CD14-positive monocyte (primary cell): ENCODE data around the gene MED27. TPM values are rescaled to one million over a fixed set of nuclear protein-coding genes. Genes with fewer than 3 reads are reported as not detected.

Experiments used
- DNase-seq, 3 donors: peaks; one replicate each; pipeline ENCODE4 v3.0.0-alpha.2; 2011 to 2022
- H2AFZ ChIP-seq: 2 replicates; pipeline ENCODE4 v1.6.0; 2012; ENCODE audit warnings: mild to moderate bottlenecking, low read depth, low read length, inconsistent platforms; ENCODE audit not compliant: insufficient read depth, poor library complexity, severe bottlenecking
- H3K27ac ChIP-seq, 2 donors: 1 replicate in 1 of 2; 2 replicates in 1 of 2; pipeline ENCODE4 v1.5.1; 2012 to 2013; ENCODE audit warnings: low read length in 2 of 2, control low read depth in 1 of 2, inconsistent platforms in 1 of 2, low read depth in 1 of 2, mild to moderate bottlenecking in 1 of 2
- H3K27me3 ChIP-seq, 2 donors: one replicate each; pipeline versions ENCODE4 v1.6.0 to v1.6.1; 2011 to 2013; ENCODE audit warnings: low read length in 2 of 2; ENCODE audit not compliant: control insufficient read depth in 2 of 2, insufficient read depth in 2 of 2
- H3K36me3 ChIP-seq, 2 donors: replicated peaks in 1 of 2; 1 replicate in 1 of 2; 2 replicates in 1 of 2; pipeline versions ENCODE4 v1.5.1 to v1.6.1; 2012 to 2013; ENCODE audit warnings: low read length in 2 of 2, control low read depth in 1 of 2, inconsistent platforms in 1 of 2, mild to moderate bottlenecking in 1 of 2; ENCODE audit not compliant: insufficient read depth in 2 of 2, control insufficient read depth in 1 of 2
- H3K4me1 ChIP-seq, 2 donors: 1 replicate in 1 of 2; 2 replicates in 1 of 2; pipeline versions ENCODE4 v1.5.1 to v1.6.1; 2012 to 2013; ENCODE audit warnings: low read length in 2 of 2, control low read depth in 1 of 2, inconsistent platforms in 1 of 2, mild to moderate bottlenecking in 1 of 2, moderate library complexity in 1 of 2; ENCODE audit not compliant: insufficient read depth in 2 of 2, control insufficient read depth in 1 of 2
- H3K4me2 ChIP-seq: replicated peaks from 2 replicates; pipeline ENCODE3; 2012; ENCODE audit warnings: low read length, moderate library complexity, mild to moderate bottlenecking; ENCODE audit not compliant: poor library complexity, severe bottlenecking; ENCODE audit errors: extremely low read depth
- H3K4me3 ChIP-seq, 3 experiments: fragments of 200-600 bp in 1 of 3; sonication (generic) in 1 of 3; replicated peaks in 1 of 3; 1 replicate in 2 of 3; 2 replicates in 1 of 3; pipeline ENCODE4 v1.5.1; 2011 to 2013; ENCODE audit warnings: low read length in 3 of 3, mild to moderate bottlenecking in 3 of 3, control low read depth in 2 of 3, low read depth in 2 of 3, inconsistent platforms in 1 of 3, moderate library complexity in 1 of 3
- H3K79me2 ChIP-seq: 2 replicates; pipeline ENCODE4 v1.6.0; 2012; ENCODE audit warnings: mild to moderate bottlenecking, control low read depth, inconsistent platforms, low read length, moderate library complexity; ENCODE audit not compliant: insufficient read depth
- H3K9ac ChIP-seq: 2 replicates; pipeline ENCODE4 v1.6.0; 2017; ENCODE audit warnings: low read length, mild to moderate bottlenecking; ENCODE audit not compliant: insufficient read depth, poor library complexity, severe bottlenecking
- H3K9me3 ChIP-seq, 2 donors: replicated peaks in 1 of 2; 1 replicate in 1 of 2; 2 replicates in 1 of 2; pipeline versions ENCODE4 v1.5.1 to v1.6.1; 2012 to 2013; ENCODE audit warnings: low read length in 2 of 2, control low read depth in 1 of 2; ENCODE audit not compliant: control insufficient read depth in 1 of 2, insufficient read depth in 1 of 2
- H4K20me1 ChIP-seq: 2 replicates; pipeline ENCODE4 v1.6.0; 2012; ENCODE audit warnings: mild to moderate bottlenecking, low read length, control low read depth, moderate library complexity; ENCODE audit not compliant: insufficient read depth
- H3K27ac Mint-ChIP-seq, 7 donors: one replicate each; pipeline ENCODE4 v1.8.0; 2020; ENCODE audit warnings: mild to moderate bottlenecking in 7 of 7, mixed read lengths in 7 of 7, moderate library complexity in 6 of 7, inconsistent platforms in 2 of 7
- H3K27me3 Mint-ChIP-seq, 3 donors: one replicate each; pipeline ENCODE4 v1.8.0; 2021 to 2022; ENCODE audit warnings: low read depth in 3 of 3, mild to moderate bottlenecking in 3 of 3, mixed read lengths in 3 of 3, moderate library complexity in 3 of 3, inconsistent platforms in 1 of 3
- H3K36me3 Mint-ChIP-seq, 2 donors: one replicate each; pipeline ENCODE4 v1.8.0; 2020; ENCODE audit warnings: mixed read lengths in 2 of 2, inconsistent platforms in 1 of 2, mild to moderate bottlenecking in 1 of 2
- H3K4me1 Mint-ChIP-seq: one replicate; pipeline ENCODE4 v1.8.0; 2020; ENCODE audit warnings: mild to moderate bottlenecking, mixed read lengths
- H3K4me3 Mint-ChIP-seq, 2 donors: one replicate each; pipeline ENCODE4 v1.8.0; 2020; ENCODE audit warnings: mild to moderate bottlenecking in 2 of 2, mixed read lengths in 2 of 2, moderate library complexity in 1 of 2
- H3K9me3 Mint-ChIP-seq, 7 donors: one replicate each; pipeline ENCODE4 v1.8.0; 2020 to 2022; ENCODE audit warnings: mixed read lengths in 7 of 7, mild to moderate bottlenecking in 6 of 7, moderate library complexity in 6 of 7, inconsistent platforms in 2 of 7
- CTCF ChIP-seq: fragments of 200-600 bp; IDR thresholded peaks from one replicate; pipeline ENCODE4 v1.8.0; 2022; ENCODE audit warnings: antibody characterized with exemption, mild to moderate bottlenecking
- WGBS: methylation state at CpG from one replicate; pipeline ENCODE4 v1.1.5; 2013; ENCODE audit warnings: missing lambda C conversion rate; ENCODE audit not compliant: insufficient coverage; 5-methylcytosine and 5-hydroxymethylcytosine counted together
- intact Hi-C, 2 donors: fragments of 100-400 bp; cut with micrococcal nuclease; formaldehyde crosslinking; loops; one replicate each; pipeline versions ENCODE4 v1.15.0 to v1.15.1; 2023
- polyA plus RNA-seq, 3 donors: library from polyadenylated mRNA; depleted of rRNA in 1 of 3; unstranded in 2 of 3; stranded (reverse) in 1 of 3; fragments of 300-500 nt in 2 of 3; fragments of >200 nt in 1 of 3; fragmentation: Illumina TruSeq in 2 of 3; gene quantifications; 1 replicate in 2 of 3; 2 replicates in 1 of 3; pipeline ENCODE4 v1.2.3, GENCODE V29; 2012 to 2021

MED27 gene
- polyA plus RNA-seq, 3 donors: 14.0 to 26.9 (median 25.8) TPM

GRCh38 chr9:132054024-132054423, 25.6 kb downstream of the MED27 start:
- H3K4me1 Mint-ChIP-seq: peaks cover 9% of the 10 kb centered on the region
- no peaks in the 10 kb centered on the region for H3K27me3 Mint-ChIP-seq
- no peak for TF ChIP-seq CTCF
- no peak overlapping the region for H3K27ac Mint-ChIP-seq
- H3K4me1 ChIP-seq: peaks cover 0 to 4% of the 10 kb centered on the region in 2 donors
- intact Hi-C loops: loop anchor here in 1 of 2 donors (10.0 kb wide), 1 partner anchor 61 kb away; no protein-coding TSS in a partner anchor
- no peak overlapping the region for H3K4me3 ChIP-seq
- no peak overlapping the region for H3K9ac ChIP-seq
- no peak overlapping the region for H3K4me2 ChIP-seq
- H3K79me2 ChIP-seq: peaks cover 17% of the 10 kb centered on the region
- peaks cover 17 to 18% of the 10 kb centered on the region in 2 donors for H3K36me3 Mint-ChIP-seq
- peaks cover 2 to 11% (median 9%) of the 10 kb centered on the region in 7 donors for H3K9me3 Mint-ChIP-seq
- no peaks in the 10 kb centered on the region for H3K27me3 ChIP-seq
- no peak for DNase-seq
- H3K27ac ChIP-seq: no peak overlapping the region
- no peak overlapping the region for H3K4me3 Mint-ChIP-seq
- peaks cover 0 to 16% of the 10 kb centered on the region in 2 donors for H3K36me3 ChIP-seq
- WGBS: 97% methylated on average over 10 of the region's 11 CpGs
- peaks cover 57% of the 10 kb centered on the region for H4K20me1 ChIP-seq
- H3K9me3 ChIP-seq: peaks cover 7% of the 10 kb centered on the region in 2 donors
- no peak overlapping the region for H2AFZ ChIP-seq

GRCh38 chr9:132049900-132050299, 29.8 kb downstream of the MED27 start:
- H3K27ac ChIP-seq: no peak overlapping the region
- peaks cover 11% of the 10 kb centered on the region for H3K4me1 Mint-ChIP-seq
- H3K4me3 ChIP-seq: no peak overlapping the region
- H3K27me3 ChIP-seq: no peaks in the 10 kb centered on the region
- H3K79me2 ChIP-seq: peaks cover 7% of the 10 kb centered on the region
- peaks cover 0 to 4% of the 10 kb centered on the region in 2 donors for H3K4me1 ChIP-seq
- no peaks in the 10 kb centered on the region for H3K9me3 ChIP-seq
- H3K36me3 ChIP-seq: no peaks in the 10 kb centered on the region
- no peak overlapping the region for H3K27ac Mint-ChIP-seq
- H2AFZ ChIP-seq: no peak overlapping the region
- H4K20me1 ChIP-seq: peaks cover 58% of the 10 kb centered on the region
- no peak for TF ChIP-seq CTCF
- H3K4me2 ChIP-seq: no peak overlapping the region
- no peak for DNase-seq
- H3K36me3 Mint-ChIP-seq: peaks cover 4 to 5% of the 10 kb centered on the region in 2 donors
- no peak overlapping the region for H3K4me3 Mint-ChIP-seq
- peaks cover 0 to 1% (median 0%) of the 10 kb centered on the region in 7 donors for H3K9me3 Mint-ChIP-seq
- intact Hi-C loops: loop anchor here in 1 of 2 donors (10.0 kb wide), 1 partner anchor 65 kb away; no protein-coding TSS in a partner anchor
- H3K27me3 Mint-ChIP-seq: no peaks in the 10 kb centered on the region
- no peak overlapping the region for H3K9ac ChIP-seq
- 50% methylated on average over 1 of the region's 4 CpGs for WGBS
